Adrenal gland (tissue), 5 donors: ENCODE data around the gene GRB10.

Experiments used
- POLR2A ChIP-seq, 2 donors: fragments of 450-650 bp; IDR thresholded peaks; one replicate each; pipeline ENCODE4 v1.6.1; 2017; ENCODE audit warnings: antibody characterized with exemption in 2 of 2, mild to moderate bottlenecking in 2 of 2, moderate library complexity in 1 of 2
- TF ChIP-seq, protein P1 (sequence below), 6 experiments: fragments of 450-650 bp in 4 of 6; fragments of 200-600 bp in 2 of 6; sonication (generic) in 1 of 6; IDR thresholded peaks; 1 replicate in 5 of 6; 2 replicates in 1 of 6; pipeline versions ENCODE4 v1.5.1 to v1.8.0; 2016 to 2021; ENCODE audit warnings: antibody characterized with exemption in 6 of 6, mild to moderate bottlenecking in 2 of 6, moderate library complexity in 1 of 6
- donor health status: DM: no; HTN: no; CAD: no.

DNA sequence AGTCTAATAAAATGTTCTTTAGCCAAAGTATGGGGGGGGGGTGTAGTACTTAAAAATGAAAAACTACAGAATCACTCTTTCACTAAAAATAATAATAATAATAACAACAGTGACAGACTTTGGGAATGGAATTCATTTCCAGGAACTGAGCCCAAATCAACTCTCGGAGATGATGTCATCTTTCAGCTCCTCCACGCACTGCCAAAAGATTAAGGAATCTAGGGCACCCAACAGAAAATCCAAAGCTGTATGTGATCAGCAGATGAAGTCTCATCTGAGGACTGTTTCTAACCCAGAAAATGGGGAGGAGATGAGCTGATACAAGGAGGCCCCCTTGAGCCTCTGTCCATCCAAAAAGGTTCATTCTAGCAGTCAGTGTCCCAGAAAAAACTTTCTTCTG lies 54.5 kb downstream of the GRB10 start:
- TF ChIP-seq, protein P1, sequence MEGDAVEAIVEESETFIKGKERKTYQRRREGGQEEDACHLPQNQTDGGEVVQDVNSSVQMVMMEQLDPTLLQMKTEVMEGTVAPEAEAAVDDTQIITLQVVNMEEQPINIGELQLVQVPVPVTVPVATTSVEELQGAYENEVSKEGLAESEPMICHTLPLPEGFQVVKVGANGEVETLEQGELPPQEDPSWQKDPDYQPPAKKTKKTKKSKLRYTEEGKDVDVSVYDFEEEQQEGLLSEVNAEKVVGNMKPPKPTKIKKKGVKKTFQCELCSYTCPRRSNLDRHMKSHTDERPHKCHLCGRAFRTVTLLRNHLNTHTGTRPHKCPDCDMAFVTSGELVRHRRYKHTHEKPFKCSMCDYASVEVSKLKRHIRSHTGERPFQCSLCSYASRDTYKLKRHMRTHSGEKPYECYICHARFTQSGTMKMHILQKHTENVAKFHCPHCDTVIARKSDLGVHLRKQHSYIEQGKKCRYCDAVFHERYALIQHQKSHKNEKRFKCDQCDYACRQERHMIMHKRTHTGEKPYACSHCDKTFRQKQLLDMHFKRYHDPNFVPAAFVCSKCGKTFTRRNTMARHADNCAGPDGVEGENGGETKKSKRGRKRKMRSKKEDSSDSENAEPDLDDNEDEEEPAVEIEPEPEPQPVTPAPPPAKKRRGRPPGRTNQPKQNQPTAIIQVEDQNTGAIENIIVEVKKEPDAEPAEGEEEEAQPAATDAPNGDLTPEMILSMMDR (IDR thresholded peaks at IDR 0.05), result no peak
- no peak for TF ChIP-seq POLR2A (IDR thresholded peaks at IDR 0.05)
